Mesenchymal stem cell (in vitro differentiated cells and primary cell): Measurements from ENCODE around the gene DOCK2.

Experiments
- DNase-seq: peaks from one replicate; pipeline ENCODE4 v3.0.0-alpha.2; 2013
- H2AFZ ChIP-seq: one replicate; pipeline ENCODE4 v1.6.1; 2013; ENCODE audit warnings: low read depth, mild to moderate bottlenecking, control low read depth, inconsistent platforms, low read length, moderate library complexity
- H2AK5ac ChIP-seq: 2 replicates; pipeline ENCODE4 v1.6.1; 2013; ENCODE audit warnings: low read length, moderate library complexity, mild to moderate bottlenecking, inconsistent platforms; ENCODE audit not compliant: severe bottlenecking
- H2BK120ac ChIP-seq: one replicate; pipeline ENCODE4 v1.6.1; 2013; ENCODE audit warnings: low read depth, mild to moderate bottlenecking, inconsistent platforms, low read length, moderate library complexity
- H2BK12ac ChIP-seq, 2 experiments: one replicate each; pipeline ENCODE4 v1.6.1; 2013; ENCODE audit warnings: inconsistent platforms in 2 of 2, low read length in 2 of 2, mild to moderate bottlenecking in 2 of 2, moderate library complexity in 2 of 2, control low read depth in 1 of 2
- H2BK15ac ChIP-seq: one replicate; pipeline ENCODE4 v1.6.1; 2013; ENCODE audit warnings: mild to moderate bottlenecking, low read depth, inconsistent platforms; ENCODE audit not compliant: poor library complexity, severe bottlenecking
- H2BK5ac ChIP-seq: 2 replicates; pipeline ENCODE4 v1.6.1; 2013; ENCODE audit warnings: low read depth, mild to moderate bottlenecking, low read length, control low read depth, inconsistent platforms; ENCODE audit not compliant: poor library complexity, severe bottlenecking
- H3K14ac ChIP-seq, 2 experiments: one replicate each; pipeline ENCODE4 v1.6.1; 2013; ENCODE audit warnings: inconsistent platforms in 2 of 2, low read length in 2 of 2, control low read depth in 1 of 2, mild to moderate bottlenecking in 1 of 2, moderate library complexity in 1 of 2
- H3K18ac ChIP-seq, 2 experiments: one replicate each; pipeline ENCODE4 v1.6.1; 2013; ENCODE audit warnings: inconsistent platforms in 2 of 2, low read length in 2 of 2, control low read depth in 1 of 2, low read depth in 1 of 2, mild to moderate bottlenecking in 1 of 2
- H3K23ac ChIP-seq, 2 experiments: one replicate each; pipeline ENCODE4 v1.6.1; 2013; ENCODE audit warnings: inconsistent platforms in 2 of 2, low read length in 2 of 2, mild to moderate bottlenecking in 2 of 2, moderate library complexity in 2 of 2, control low read depth in 1 of 2
- H3K27ac ChIP-seq: 2 replicates; pipeline ENCODE4 v1.5.1; 2013; ENCODE audit warnings: mild to moderate bottlenecking, moderate library complexity, low read length, control low read depth, inconsistent platforms; ENCODE audit not compliant: poor library complexity, severe bottlenecking
- H3K27me3 ChIP-seq, 2 experiments: 2 replicates each; pipeline versions ENCODE4 v1.6.1 to v1.7.0; 2013; ENCODE audit warnings: low read length in 2 of 2, mild to moderate bottlenecking in 2 of 2, moderate library complexity in 2 of 2, control low read depth in 1 of 2, inconsistent platforms in 1 of 2; ENCODE audit not compliant: control insufficient read depth in 1 of 2, insufficient read depth in 1 of 2
- H3K36me3 ChIP-seq, 2 experiments: 2 replicates each; pipeline versions ENCODE4 v1.6.1 to v1.7.0; 2013; ENCODE audit warnings: low read length in 2 of 2, control low read depth in 1 of 2, inconsistent platforms in 1 of 2, low read depth in 1 of 2, mild to moderate bottlenecking in 1 of 2; ENCODE audit not compliant: insufficient read depth in 2 of 2, control insufficient read depth in 1 of 2
- H3K4ac ChIP-seq, 2 experiments: one replicate each; pipeline ENCODE4 v1.6.1; 2013; ENCODE audit warnings: inconsistent platforms in 2 of 2, low read length in 2 of 2, mild to moderate bottlenecking in 2 of 2, moderate library complexity in 2 of 2, control low read depth in 1 of 2, low read depth in 1 of 2
- H3K4me1 ChIP-seq: 2 replicates; pipeline ENCODE4 v1.6.1; 2013; ENCODE audit warnings: low read depth, low read length, control low read depth; ENCODE audit not compliant: control insufficient read depth, insufficient read depth
- H3K4me2 ChIP-seq: 2 replicates; pipeline ENCODE4 v1.6.1; 2013; ENCODE audit warnings: low read length, mild to moderate bottlenecking, inconsistent platforms; ENCODE audit not compliant: poor library complexity, severe bottlenecking
- H3K4me3 ChIP-seq, 2 experiments: 2 replicates each; pipeline versions ENCODE4 v1.5.1 to v1.7.0; 2013; ENCODE audit warnings: low read length in 2 of 2, mild to moderate bottlenecking in 2 of 2, control low read depth in 1 of 2, low read depth in 1 of 2; ENCODE audit not compliant: insufficient read depth in 1 of 2
- H3K79me1 ChIP-seq: replicated peaks from 2 replicates; pipeline ENCODE4 v1.6.1; 2013; ENCODE audit warnings: mild to moderate bottlenecking, control low read depth, low read length, inconsistent platforms; ENCODE audit not compliant: poor library complexity, severe bottlenecking
- H3K9ac ChIP-seq: 2 replicates; pipeline ENCODE4 v1.7.0; 2013; ENCODE audit warnings: mild to moderate bottlenecking, low read length, moderate library complexity
- H3K9me3 ChIP-seq: 2 replicates; pipeline ENCODE4 v1.7.0; 2013; ENCODE audit warnings: mild to moderate bottlenecking, low read length; ENCODE audit not compliant: control insufficient read depth
- H4K8ac ChIP-seq: one replicate; pipeline ENCODE4 v1.6.1; 2013; ENCODE audit warnings: inconsistent platforms, mild to moderate bottlenecking, low read length, moderate library complexity
- H4K91ac ChIP-seq: one replicate; pipeline ENCODE4 v1.6.1; 2013; ENCODE audit warnings: mild to moderate bottlenecking, low read length, inconsistent platforms
- WGBS: methylation state at CpG from one replicate; pipeline ENCODE4 v1.1.7; 2013; ENCODE audit warnings: mixed read lengths; 5-methylcytosine and 5-hydroxymethylcytosine counted together

DOCK2 gene

GRCh38 chr5:170081616-170082015, 444.5 kb downstream of the DOCK2 start:
- no peaks in the 10 kb centered on the region for H3K4me1 ChIP-seq
- no peak overlapping the region for H3K4ac ChIP-seq
- DNase-seq: no peak
- no peak overlapping the region for H3K4me2 ChIP-seq
- H2BK15ac ChIP-seq: no peak overlapping the region
- H3K14ac ChIP-seq: no peak overlapping the region
- no peak overlapping the region for H3K4me3 ChIP-seq
- no peak overlapping the region for H3K9ac ChIP-seq
- no peak overlapping the region for H4K8ac ChIP-seq
- peaks cover 0 to 3% of the 10 kb centered on the region in 2 experiments for H3K36me3 ChIP-seq
- peaks cover 0 to 39% of the 10 kb centered on the region in 2 experiments for H3K27me3 ChIP-seq
- no peak overlapping the region for H2BK12ac ChIP-seq
- no peak overlapping the region for H2AFZ ChIP-seq
- peaks cover 7% of the 10 kb centered on the region for H3K9me3 ChIP-seq
- no peak overlapping the region for H4K91ac ChIP-seq
- 93% methylated on average over 4 of the region's 4 CpGs for WGBS
- H3K27ac ChIP-seq: no peak overlapping the region
- H2BK120ac ChIP-seq: no peak overlapping the region
- H3K79me1 ChIP-seq: no peaks in the 10 kb centered on the region
- no peak overlapping the region for H3K18ac ChIP-seq
- H3K23ac ChIP-seq: no peak overlapping the region
- H2BK5ac ChIP-seq: no peak overlapping the region
- no peak overlapping the region for H2AK5ac ChIP-seq

GRCh38 chr5:170082701-170083100, 445.6 kb downstream of the DOCK2 start:
- no peak overlapping the region for H2BK12ac ChIP-seq
- no peak overlapping the region for H3K4me2 ChIP-seq
- H2BK5ac ChIP-seq: no peak overlapping the region
- H3K23ac ChIP-seq: no peak overlapping the region
- no peak overlapping the region for H3K4me3 ChIP-seq
- no peak overlapping the region for H2AFZ ChIP-seq
- no peak overlapping the region for H3K14ac ChIP-seq
- H4K8ac ChIP-seq: no peak overlapping the region
- H3K9ac ChIP-seq: no peak overlapping the region
- H4K91ac ChIP-seq: no peak overlapping the region
- H2AK5ac ChIP-seq: no peak overlapping the region
- no peak overlapping the region for H3K18ac ChIP-seq
- H3K4ac ChIP-seq: no peak overlapping the region
- H3K27ac ChIP-seq: no peak overlapping the region
- H3K4me1 ChIP-seq: no peaks in the 10 kb centered on the region
- H3K9me3 ChIP-seq: peaks cover 7% of the 10 kb centered on the region
- no peak overlapping the region for H2BK120ac ChIP-seq
- no peaks in the 10 kb centered on the region for H3K79me1 ChIP-seq
- no peak overlapping the region for H2BK15ac ChIP-seq
- DNase-seq: no peak
- H3K36me3 ChIP-seq: peaks cover 0 to 3% of the 10 kb centered on the region in 2 experiments
- H3K27me3 ChIP-seq: peaks cover 0 to 50% of the 10 kb centered on the region in 2 experiments
- 94% methylated on average over 6 of the region's 7 CpGs for WGBS

GRCh38 chr5:170087168-170087817, 450.2 kb downstream of the DOCK2 start:
- H2BK15ac ChIP-seq: no peak overlapping the region
- H3K4me3 ChIP-seq: no peak overlapping the region
- H2BK5ac ChIP-seq: no peak overlapping the region
- H4K8ac ChIP-seq: no peak overlapping the region
- DNase-seq: no peak
- H3K27me3 ChIP-seq: peaks cover 7 to 69% of the 10 kb centered on the region in 2 experiments
- no peak overlapping the region for H3K14ac ChIP-seq
- H3K4me2 ChIP-seq: no peak overlapping the region
- no peak overlapping the region for H2AFZ ChIP-seq
- no peak overlapping the region for H3K4ac ChIP-seq
- no peak overlapping the region for H2BK120ac ChIP-seq
- H2BK12ac ChIP-seq: no peak overlapping the region
- no peaks in the 10 kb centered on the region for H3K79me1 ChIP-seq
- no peak overlapping the region for H3K9ac ChIP-seq
- WGBS: 87% methylated on average over 3 of the region's 3 CpGs
- no peak overlapping the region for H3K27ac ChIP-seq
- H3K4me1 ChIP-seq: no peaks in the 10 kb centered on the region
- H4K91ac ChIP-seq: no peak overlapping the region
- H2AK5ac ChIP-seq: no peak overlapping the region
- no peak overlapping the region for H3K23ac ChIP-seq
- peaks cover 10% of the 10 kb centered on the region for H3K9me3 ChIP-seq
- H3K36me3 ChIP-seq: no peaks in the 10 kb centered on the region
- no peak overlapping the region for H3K18ac ChIP-seq

- peaks cover 14 to 67% of the 10 kb centered on the region in 2 experiments for H3K27me3 ChIP-seq
- WGBS: 81% methylated on average over 5 of the region's 5 CpGs
- H3K4ac ChIP-seq: no peak overlapping the region
- no peak overlapping the region for H2AK5ac ChIP-seq
- H2BK5ac ChIP-seq: no peak overlapping the region
- H3K23ac ChIP-seq: no peak overlapping the region
- H2AFZ ChIP-seq: no peak overlapping the region
- no peak overlapping the region for H3K4me3 ChIP-seq
- H3K9ac ChIP-seq: no peak overlapping the region
- H3K9me3 ChIP-seq: peaks cover 3% of the 10 kb centered on the region
- no peak overlapping the region for H3K14ac ChIP-seq
- no peak overlapping the region for H2BK12ac ChIP-seq
- H2BK120ac ChIP-seq: no peak overlapping the region
- no peak overlapping the region for H4K91ac ChIP-seq
- no peak overlapping the region for H3K18ac ChIP-seq
- H3K4me2 ChIP-seq: no peak overlapping the region
- no peak overlapping the region for H4K8ac ChIP-seq
- H3K79me1 ChIP-seq: no peaks in the 10 kb centered on the region
- no peak overlapping the region for H3K27ac ChIP-seq
- no peaks in the 10 kb centered on the region for H3K4me1 ChIP-seq
- no peak overlapping the region for H2BK15ac ChIP-seq
- DNase-seq: no peak
- no peaks in the 10 kb centered on the region for H3K36me3 ChIP-seq
Measured at GRCh38 chr5:170092455-170093101, 455.5 kb downstream of the DOCK2 start.
